K562 (cell line): Measurements from ENCODE around the gene ZNF687. TPM values are rescaled to one million over a fixed set of nuclear protein-coding genes. Genes with fewer than 3 reads are reported as not detected.

Experiments used
- ATAC-seq: fragments of 200-7000 bp; cut with Tn5 transposase; 3 replicates; pipeline ENCODE4 v1.9.1; 2020; ENCODE audit warnings: moderate library complexity
- BruUV-seq: library from RNA; stranded (reverse); fragments of 400-500 nt; replicated peaks from 2 replicates; lab custom pipeline; 2021; lab: Mats Ljungman, UMichigan
- CTCF ChIA-PET: fragments of 300-600 bp; formaldehyde crosslinking; extraction: SDS; loops from one replicate; lab custom pipeline; 2021; ENCODE audit warnings: low intra/inter-chr PET ratio; lab: Yijun Ruan, JAX
- POLR2A ChIA-PET: fragments of 300-600, 350-650 bp; sonication (Branson Sonifier 250); formaldehyde crosslinking; extraction: SDS; loops from one replicate; lab custom pipeline; 2021; ENCODE audit warnings: antibody characterized with exemption, inconsistent platforms; lab: Yijun Ruan, JAX
- DNase-seq, 4 experiments: peaks; one replicate each; pipeline versions ENCODE4 v3.0.0 to v3.0.0-alpha.2; 2011 to 2018; ENCODE audit warnings: low spot score in 3 of 4, mixed read lengths in 3 of 4; ENCODE audit errors: extremely low read depth in 1 of 4
- FAIRE-seq: peaks from 2 replicates; lab custom pipeline; 2011; peaks lifted over from hg19 to GRCh38; lab: Jason Lieb, UNC
- H2AFZ ChIP-seq: 2 replicates; pipeline ENCODE4 v1.6.0; 2011; ENCODE audit warnings: low read depth, low read length, control low read depth, inconsistent platforms
- H3K27ac ChIP-seq: fragments of 200-600 bp; 3 replicates; pipeline ENCODE4 v1.8.0; 2011; ENCODE audit warnings: low read depth, mild to moderate bottlenecking, control low read depth, inconsistent platforms, low read length, moderate library complexity, mixed read lengths; ENCODE audit errors: extremely low read depth
- H3K27me3 ChIP-seq, 2 experiments: fragments of 300-600 bp in 1 of 2; 2 replicates in 1 of 2; 3 replicates in 1 of 2; pipeline versions ENCODE4 v1.6.0 to v1.8.0; 2011; ENCODE audit warnings: inconsistent platforms in 2 of 2, low read length in 2 of 2, mild to moderate bottlenecking in 1 of 2, mixed read lengths in 1 of 2, moderate library complexity in 1 of 2; ENCODE audit not compliant: control insufficient read depth in 2 of 2, insufficient read depth in 2 of 2
- H3K36me3 ChIP-seq: fragments of 300-600 bp; 3 replicates; pipeline ENCODE4 v1.8.0; 2011; ENCODE audit warnings: mild to moderate bottlenecking, low read length, inconsistent platforms; ENCODE audit not compliant: control insufficient read depth, insufficient read depth
- H3K4me1 ChIP-seq, 2 experiments: fragments of 200-600 bp in 1 of 2; replicated peaks in 1 of 2; 2 replicates in 1 of 2; 3 replicates in 1 of 2; pipeline versions ENCODE4 v1.5.1 to v1.8.0; 2011; ENCODE audit warnings: inconsistent platforms in 2 of 2, low read length in 2 of 2, mild to moderate bottlenecking in 1 of 2, mixed read lengths in 1 of 2, moderate library complexity in 1 of 2; ENCODE audit not compliant: control insufficient read depth in 2 of 2, insufficient read depth in 2 of 2
- H3K4me2 ChIP-seq: 2 replicates; pipeline ENCODE4 v1.6.1; 2011; ENCODE audit warnings: low read length, control low read depth, inconsistent platforms, mixed read lengths; ENCODE audit not compliant: insufficient read depth
- H3K4me3 ChIP-seq: fragments of 200-600 bp; sonication (generic), shearing (Covaris generic); 2 replicates; pipeline ENCODE4 v1.5.1; 2016; ENCODE audit warnings: control low read depth, inconsistent platforms
- H3K79me2 ChIP-seq: fragments of 200-600 bp; 3 replicates; pipeline ENCODE4 v1.8.0; 2011; ENCODE audit warnings: low read length, inconsistent platforms; ENCODE audit not compliant: control insufficient read depth, insufficient read depth
- H3K9ac ChIP-seq, 2 experiments: 2 replicates each; pipeline versions ENCODE4 v1.6.0 to v1.6.1; 2011; ENCODE audit warnings: low read depth in 2 of 2, low read length in 2 of 2, control low read depth in 1 of 2, inconsistent platforms in 1 of 2, mild to moderate bottlenecking in 1 of 2, mixed read lengths in 1 of 2; ENCODE audit not compliant: insufficient read depth in 1 of 2
- H3K9me1 ChIP-seq: one replicate; pipeline ENCODE4 v1.6.0; 2011; ENCODE audit warnings: inconsistent platforms, mild to moderate bottlenecking, low read length, moderate library complexity; ENCODE audit not compliant: control insufficient read depth, insufficient read depth
- H3K9me3 ChIP-seq: replicated peaks from 2 replicates; pipeline ENCODE4 v1.5.1; 2011; ENCODE audit warnings: low read depth, low read length, inconsistent platforms; ENCODE audit not compliant: control insufficient read depth, insufficient read depth
- H4K20me1 ChIP-seq: replicated peaks from 2 replicates; pipeline ENCODE4 v1.6.1; 2011; ENCODE audit warnings: low read length, inconsistent platforms, mixed read lengths; ENCODE audit not compliant: control insufficient read depth, insufficient read depth
- CEBPB ChIP-seq: fragments of 450-650 bp; IDR thresholded peaks from 2 replicates; pipeline ENCODE4 v1.6.1; 2016; ENCODE audit warnings: missing genetic modification characterization, missing compliant biosample characterization
- COPS2 ChIP-seq: fragments of 450-650 bp; conservative IDR thresholded peaks from 2 replicates; pipeline ENCODE4 v1.6.1; 2016; ENCODE audit warnings: mild to moderate bottlenecking, moderate library complexity
- HDAC2 ChIP-seq: fragments of 450-650 bp; IDR thresholded peaks from 2 replicates; pipeline ENCODE4 v1.6.1; 2016; ENCODE audit warnings: mild to moderate bottlenecking
- MYNN ChIP-seq, 2 experiments: sonication (generic); formaldehyde crosslinking in 1 of 2; IDR thresholded peaks; 2 replicates each; pipeline versions ENCODE4 v1.5.0 to v1.6.1; 2016 to 2020; ENCODE audit warnings: antibody characterized with exemption in 1 of 2, missing genetic modification reagents in 1 of 2
- NBN ChIP-seq: fragments of 450-650 bp; IDR thresholded peaks from 2 replicates; pipeline ENCODE4 v1.6.1; 2016; ENCODE audit warnings: low read depth, mild to moderate bottlenecking
- ZNF41 ChIP-seq: fragments of 250-450 bp; sonication (Bioruptor Pico); conservative IDR thresholded peaks from 2 replicates; pipeline ENCODE4 v1.4.0; 2020; ENCODE audit warnings: mild to moderate bottlenecking
- WGBS: fragments of 100-300 bp; shearing (Covaris generic); methylation state at CpG from one replicate; pipeline ENCODE4 v1.1.6; 2016; ENCODE audit warnings: low coverage, mixed read lengths; ENCODE audit not compliant: insufficient coverage; ENCODE audit errors: missing lambda C conversion rate; 5-methylcytosine and 5-hydroxymethylcytosine counted together
- in situ Hi-C: fragments of 300-500 bp; cut with MboI; formaldehyde crosslinking; loops from 4 replicates; pipeline ENCODE4 v1.15.0; 2018; ENCODE audit warnings: inconsistent platforms, mixed read lengths
- intact Hi-C: fragments of 100-400 bp; cut with micrococcal nuclease; formaldehyde crosslinking; loops from 2 replicates; pipeline ENCODE4 v1.14.2; 2022
- polyA plus RNA-seq, 8 experiments: library from polyadenylated mRNA; depleted of rRNA in 4 of 8; stranded (reverse) in 5 of 8; unstranded in 3 of 8; fragments of >200 nt; fragmentation: Nextera tagmentation in 2 of 8; fragmentation: Illumina TruSeq in 1 of 8; extraction: Ambion mirVana in 2 of 8; extraction: Trizol in 1 of 8; gene quantifications; 2 replicates each; pipeline versions ENCODE4 v1.2.1 to v1.2.3, GENCODE V29; 2011 to 2014; ENCODE audit warnings: inconsistent platforms in 1 of 8, missing spikeins in 1 of 8
- total RNA-seq, 7 experiments: library from RNA; depleted of rRNA in 6 of 7; stranded (reverse); fragments of >200 nt in 6 of 7; fragmentation: Illumina TruSeq in 2 of 7; extraction: Trizol in 2 of 7; gene quantifications; 2 replicates each; pipeline versions ENCODE4 v1.2.1 to v1.2.3, GENCODE V29; 2011 to 2021; ENCODE audit warnings: low replicate concordance in 1 of 7
- TF ChIP-seq, protein P1 (sequence below): sonication (generic); formaldehyde crosslinking; IDR thresholded peaks from 2 replicates; pipeline ENCODE4 v1.8.0; 2022; ENCODE audit warnings: missing genetic modification reagents, mild to moderate bottlenecking, borderline replicate concordance
- TF ChIP-seq, protein P2 (sequence below): sonication (generic); formaldehyde crosslinking; IDR thresholded peaks from 2 replicates; pipeline ENCODE4 v1.8.1; 2023; ENCODE audit warnings: mild to moderate bottlenecking, missing genetic modification reagents
- TF ChIP-seq, protein P3 (sequence below): fragments of 250-450 bp; sonication (Bioruptor Pico); IDR thresholded peaks from 2 replicates; pipeline ENCODE4 v1.4.0; 2020; ENCODE audit warnings: mild to moderate bottlenecking, moderate library complexity

ZNF687 gene
- total and polyA plus RNA-seq, 9 of the 15 experiments (the other 6 are each of a cell fraction or from before 2014, with no cell fraction given), result 0.13 to 26.4 (median 10.6) TPM

DNA sequence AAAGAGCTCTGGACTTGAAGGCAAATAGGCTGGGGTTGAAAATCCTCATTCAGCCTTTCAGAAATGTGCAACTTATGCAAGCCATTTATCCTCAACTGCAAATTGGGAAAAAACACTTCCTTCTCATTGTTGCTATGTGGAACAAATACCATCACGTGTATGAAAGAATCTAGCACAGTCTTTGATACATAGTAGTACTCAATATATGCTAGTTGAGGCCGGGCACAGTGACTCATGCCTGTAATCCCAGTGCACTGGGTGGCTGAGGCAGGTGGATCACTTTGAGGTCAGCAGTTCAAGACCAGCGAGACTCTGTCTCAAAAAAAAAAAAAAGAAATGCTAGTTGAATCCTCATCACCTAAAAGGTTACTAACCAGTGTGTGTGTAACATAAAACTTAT lies 36.9 kb downstream of the ZNF687 start:
- 73% methylated on average over 3 of the region's 3 CpGs for WGBS
- Histone ChIP-seq H3K27me3 (no peaks in the 10 kb centered on the region), H3K36me3 (peaks cover 54% of the 10 kb centered on the region; the same call in 2 of the 3 replicates), H3K9ac (no peak overlapping the region), H3K4me3 (no peak overlapping the region), H4K20me1 (no peaks in the 10 kb centered on the region), H3K9me1 (no peaks in the 10 kb centered on the region), H3K79me2 (peaks cover 6% of the 10 kb centered on the region), H3K27ac (no peak overlapping the region), H3K4me2 (no peak overlapping the region), H3K9me3 (no peaks in the 10 kb centered on the region), H2AFZ (no peak overlapping the region), H3K4me1 (peaks cover 0 to 15% of the 10 kb centered on the region in 2 experiments; a peak in 3 of 5 replicates)
- ATAC-seq, result no peak
- POLR2A ChIA-PET, result interaction anchor here (12.6 kb wide), 1 partner anchor 9 kb away, joined by 156 read pairs; no protein-coding TSS in a partner anchor
- in situ Hi-C loops (no loop called here), intact Hi-C loops (no loop called here)
- CTCF ChIA-PET, result no interaction called here
- no peak for TF ChIP-seq HDAC2
- TF ChIP-seq ZNF41 (CRISPR knock-in tag), result no peak
- no peak for TF ChIP-seq NBN
- TF ChIP-seq, protein P1, sequence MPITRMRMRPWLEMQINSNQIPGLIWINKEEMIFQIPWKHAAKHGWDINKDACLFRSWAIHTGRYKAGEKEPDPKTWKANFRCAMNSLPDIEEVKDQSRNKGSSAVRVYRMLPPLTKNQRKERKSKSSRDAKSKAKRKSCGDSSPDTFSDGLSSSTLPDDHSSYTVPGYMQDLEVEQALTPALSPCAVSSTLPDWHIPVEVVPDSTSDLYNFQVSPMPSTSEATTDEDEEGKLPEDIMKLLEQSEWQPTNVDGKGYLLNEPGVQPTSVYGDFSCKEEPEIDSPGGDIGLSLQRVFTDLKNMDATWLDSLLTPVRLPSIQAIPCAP, result no peak
- TF ChIP-seq, protein P2, sequence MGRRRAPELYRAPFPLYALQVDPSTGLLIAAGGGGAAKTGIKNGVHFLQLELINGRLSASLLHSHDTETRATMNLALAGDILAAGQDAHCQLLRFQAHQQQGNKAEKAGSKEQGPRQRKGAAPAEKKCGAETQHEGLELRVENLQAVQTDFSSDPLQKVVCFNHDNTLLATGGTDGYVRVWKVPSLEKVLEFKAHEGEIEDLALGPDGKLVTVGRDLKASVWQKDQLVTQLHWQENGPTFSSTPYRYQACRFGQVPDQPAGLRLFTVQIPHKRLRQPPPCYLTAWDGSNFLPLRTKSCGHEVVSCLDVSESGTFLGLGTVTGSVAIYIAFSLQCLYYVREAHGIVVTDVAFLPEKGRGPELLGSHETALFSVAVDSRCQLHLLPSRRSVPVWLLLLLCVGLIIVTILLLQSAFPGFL, result no peak
- TF ChIP-seq, protein P3, sequence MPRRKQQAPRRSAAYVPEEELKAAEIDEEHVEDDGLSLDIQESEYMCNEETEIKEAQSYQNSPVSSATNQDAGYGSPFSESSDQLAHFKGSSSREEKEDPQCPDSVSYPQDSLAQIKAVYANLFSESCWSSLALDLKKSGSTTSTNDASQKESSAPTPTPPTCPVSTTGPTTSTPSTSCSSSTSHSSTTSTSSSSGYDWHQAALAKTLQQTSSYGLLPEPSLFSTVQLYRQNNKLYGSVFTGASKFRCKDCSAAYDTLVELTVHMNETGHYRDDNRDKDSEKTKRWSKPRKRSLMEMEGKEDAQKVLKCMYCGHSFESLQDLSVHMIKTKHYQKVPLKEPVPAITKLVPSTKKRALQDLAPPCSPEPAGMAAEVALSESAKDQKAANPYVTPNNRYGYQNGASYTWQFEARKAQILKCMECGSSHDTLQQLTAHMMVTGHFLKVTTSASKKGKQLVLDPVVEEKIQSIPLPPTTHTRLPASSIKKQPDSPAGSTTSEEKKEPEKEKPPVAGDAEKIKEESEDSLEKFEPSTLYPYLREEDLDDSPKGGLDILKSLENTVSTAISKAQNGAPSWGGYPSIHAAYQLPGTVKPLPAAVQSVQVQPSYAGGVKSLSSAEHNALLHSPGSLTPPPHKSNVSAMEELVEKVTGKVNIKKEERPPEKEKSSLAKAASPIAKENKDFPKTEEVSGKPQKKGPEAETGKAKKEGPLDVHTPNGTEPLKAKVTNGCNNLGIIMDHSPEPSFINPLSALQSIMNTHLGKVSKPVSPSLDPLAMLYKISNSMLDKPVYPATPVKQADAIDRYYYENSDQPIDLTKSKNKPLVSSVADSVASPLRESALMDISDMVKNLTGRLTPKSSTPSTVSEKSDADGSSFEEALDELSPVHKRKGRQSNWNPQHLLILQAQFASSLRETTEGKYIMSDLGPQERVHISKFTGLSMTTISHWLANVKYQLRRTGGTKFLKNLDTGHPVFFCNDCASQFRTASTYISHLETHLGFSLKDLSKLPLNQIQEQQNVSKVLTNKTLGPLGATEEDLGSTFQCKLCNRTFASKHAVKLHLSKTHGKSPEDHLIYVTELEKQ, result no peak
- TF ChIP-seq MYNN (IDR thresholded peaks at IDR 0.05), result no peak
- no peak for TF ChIP-seq MYNN (CRISPR knock-in tag; IDR thresholded peaks at IDR 0.05)
- TF ChIP-seq COPS2, result no peak
- no peak for TF ChIP-seq CEBPB (tag)
- no peak for FAIRE-seq
- no peak for DNase-seq
- BruUV-seq, result no TSS peak
